ENCODE results near the gene HVCN1. TPM values are rescaled to one million over a fixed set of nuclear protein-coding genes. Genes with fewer than 3 reads are reported as not detected.

Gene HVCN1
- total RNA-seq, 6 experiments from 2014 or later: 0.55 to 2.4 (median 1.6) TPM

DNA sequence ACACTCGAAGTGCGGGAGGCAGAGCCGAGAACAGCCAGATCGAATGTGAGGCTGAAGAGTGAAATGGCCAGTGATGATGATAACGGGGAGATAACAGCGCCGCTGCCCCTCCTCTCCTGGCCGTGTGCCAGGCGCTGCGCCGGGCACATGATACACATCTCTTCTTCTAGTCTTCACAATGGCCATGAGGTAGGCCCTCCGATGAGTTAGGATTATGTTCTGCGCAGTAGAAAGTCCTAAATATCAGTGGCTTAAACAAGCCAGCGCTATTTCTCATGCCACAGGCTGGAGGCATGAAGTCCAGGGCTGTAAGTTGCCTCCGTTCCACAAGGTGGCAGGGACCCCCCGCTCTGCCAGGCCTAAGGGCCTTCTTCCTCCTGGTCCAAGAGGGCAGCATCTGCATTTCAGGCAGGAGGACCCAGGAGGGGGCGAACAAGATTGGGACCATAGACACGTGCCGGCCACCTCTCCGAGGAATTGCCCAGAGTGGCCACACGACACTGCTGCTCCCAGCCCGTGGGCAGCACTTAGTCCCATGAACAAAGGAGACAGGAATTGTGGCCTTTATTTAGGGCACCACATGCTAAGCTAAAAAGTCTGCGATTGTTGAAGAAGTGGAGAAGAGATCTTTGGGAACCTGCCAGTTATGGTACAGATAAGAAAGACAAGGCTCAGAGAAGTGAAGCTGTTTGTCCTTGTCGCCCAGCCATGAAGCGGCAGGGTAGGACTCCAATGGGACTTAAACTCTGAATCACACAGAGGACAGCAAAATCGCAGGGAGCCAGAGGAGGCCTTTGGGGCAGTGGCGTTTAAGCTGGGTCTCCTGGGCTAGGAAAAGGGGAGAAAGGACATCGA lies 10.9 kb upstream of the HVCN1 start:
- H3K4me3 ChIP-seq: no peak overlapping the region
- DNase-seq (no peak), ATAC-seq (no peak)
- H3K4me1 ChIP-seq: peaks cover 0 to 8% (median 0%) of the 10 kb centered on the region in 4 donors
- H3K27me3 ChIP-seq: no peaks in the 10 kb centered on the region
- H3K36me3 ChIP-seq: no peaks in the 10 kb centered on the region
- TF ChIP-seq POLR2A (IDR thresholded peaks at IDR 0.05): no peak
- TF ChIP-seq, protein P1, sequence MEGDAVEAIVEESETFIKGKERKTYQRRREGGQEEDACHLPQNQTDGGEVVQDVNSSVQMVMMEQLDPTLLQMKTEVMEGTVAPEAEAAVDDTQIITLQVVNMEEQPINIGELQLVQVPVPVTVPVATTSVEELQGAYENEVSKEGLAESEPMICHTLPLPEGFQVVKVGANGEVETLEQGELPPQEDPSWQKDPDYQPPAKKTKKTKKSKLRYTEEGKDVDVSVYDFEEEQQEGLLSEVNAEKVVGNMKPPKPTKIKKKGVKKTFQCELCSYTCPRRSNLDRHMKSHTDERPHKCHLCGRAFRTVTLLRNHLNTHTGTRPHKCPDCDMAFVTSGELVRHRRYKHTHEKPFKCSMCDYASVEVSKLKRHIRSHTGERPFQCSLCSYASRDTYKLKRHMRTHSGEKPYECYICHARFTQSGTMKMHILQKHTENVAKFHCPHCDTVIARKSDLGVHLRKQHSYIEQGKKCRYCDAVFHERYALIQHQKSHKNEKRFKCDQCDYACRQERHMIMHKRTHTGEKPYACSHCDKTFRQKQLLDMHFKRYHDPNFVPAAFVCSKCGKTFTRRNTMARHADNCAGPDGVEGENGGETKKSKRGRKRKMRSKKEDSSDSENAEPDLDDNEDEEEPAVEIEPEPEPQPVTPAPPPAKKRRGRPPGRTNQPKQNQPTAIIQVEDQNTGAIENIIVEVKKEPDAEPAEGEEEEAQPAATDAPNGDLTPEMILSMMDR (IDR thresholded peaks at IDR 0.05): no peak
- H3K9me3 ChIP-seq: no peaks in the 10 kb centered on the region
- intact Hi-C loops (cut with DNase I): loop anchor here (5.0 to 10.0 kb wide), 2 partner anchors 127 to 185 kb away; no protein-coding TSS in a partner anchor
- WGBS (ENCODE audit: insufficient coverage, low coverage, low lambda C conversion rate, missing lambda C conversion rate): 63% methylated on average over 13 of the region's 28 CpGs
- no peak overlapping the region for H3K27ac ChIP-seq

DNA sequence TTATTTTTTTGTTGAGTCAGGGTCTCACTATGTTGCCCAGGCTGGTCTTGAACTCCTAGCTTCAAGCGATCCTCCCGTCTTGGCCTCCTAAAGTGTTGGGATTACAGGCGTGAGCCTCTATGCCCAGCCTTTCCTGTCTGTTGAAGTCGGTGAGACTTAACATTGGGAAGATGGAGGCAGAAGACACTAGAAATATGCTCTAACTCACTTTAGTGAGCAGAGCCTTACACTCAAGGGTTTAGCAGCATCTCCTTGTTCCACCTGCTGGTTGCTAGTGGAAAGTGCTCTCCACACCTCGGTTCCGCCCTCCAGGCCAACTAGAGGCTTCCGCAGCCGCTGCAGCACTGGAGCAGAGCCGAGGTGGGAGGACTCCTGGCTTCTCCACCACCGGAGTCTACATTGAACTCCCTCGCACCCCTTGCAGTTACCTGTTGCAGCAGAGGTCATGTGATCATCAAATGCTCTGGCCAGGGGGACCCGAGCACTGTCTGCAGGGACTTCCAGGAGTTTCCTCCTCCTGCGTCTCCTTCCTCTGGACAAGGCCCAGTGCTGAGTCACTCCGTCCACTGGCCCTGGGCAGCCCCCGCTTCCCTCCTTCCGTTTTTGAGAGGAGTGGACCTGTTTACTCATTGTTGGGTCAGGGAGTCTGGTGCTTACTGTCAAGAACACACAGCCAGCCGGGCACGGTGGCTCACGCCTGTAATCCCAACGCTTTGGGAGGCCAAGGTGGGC lies 9.4 kb upstream of the HVCN1 start:
- intact Hi-C loops (cut with DNase I): no loop called here
- peak; percentile 89 to 93 (median 90) for ATAC-seq
- Histone ChIP-seq H3K36me3 (no peaks in the 10 kb centered on the region), H3K4me1 (peaks cover 0 to 8% (median 0%) of the 10 kb centered on the region in 4 donors), H3K27me3 (no peaks in the 10 kb centered on the region), H3K4me3 (peak overlapping the region in 1 of 3 donors; percentile 5), H3K27ac (peak overlapping the region in 1 of 3 donors; percentile 33), H3K9me3 (no peaks in the 10 kb centered on the region)
- no peak for TF ChIP-seq POLR2A (IDR thresholded peaks at IDR 0.05)
- TF ChIP-seq, protein P1 (IDR thresholded peaks at IDR 0.05): peak; percentile 58 to 71 (median 65)
- peak; percentile 75 to 86 (median 81) for DNase-seq
- 33% methylated on average over 8 of the region's 20 CpGs for WGBS (ENCODE audit: insufficient coverage, low coverage, low lambda C conversion rate, missing lambda C conversion rate)

DNA sequence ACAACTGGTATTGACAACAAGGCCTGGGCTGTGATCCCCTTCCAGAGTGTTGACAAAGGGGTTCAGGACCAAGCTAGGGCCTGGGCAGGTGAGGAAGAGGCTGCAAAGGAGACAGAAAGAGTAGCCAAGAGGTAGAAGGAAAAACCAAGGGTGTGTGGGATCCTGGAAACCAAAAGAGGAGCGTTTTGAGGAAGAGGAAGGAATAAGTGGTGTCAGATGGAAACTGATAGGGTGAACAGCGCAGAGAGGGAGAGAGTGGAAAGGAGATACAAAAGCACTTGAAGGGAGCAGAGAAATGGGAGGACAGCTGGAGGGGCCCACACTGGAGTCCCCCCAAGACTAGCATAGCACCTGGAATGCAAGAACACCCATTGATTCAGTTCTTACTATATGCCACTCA lies 8.3 kb upstream of the HVCN1 start:
- H3K4me1 ChIP-seq: peaks cover 0 to 8% (median 0%) of the 10 kb centered on the region in 4 donors
- no peak overlapping the region for H3K4me3 ChIP-seq
- H3K36me3 ChIP-seq: no peaks in the 10 kb centered on the region
- no peak for TF ChIP-seq POLR2A (IDR thresholded peaks at IDR 0.05)
- TF ChIP-seq, protein P1 (IDR thresholded peaks at IDR 0.05): no peak
- H3K27me3 ChIP-seq: no peaks in the 10 kb centered on the region
- ATAC-seq (no peak), DNase-seq (no peak)
- H3K9me3 ChIP-seq: no peaks in the 10 kb centered on the region
- 70% methylated on average over 2 of the region's 2 CpGs for WGBS (ENCODE audit: insufficient coverage, low coverage, low lambda C conversion rate, missing lambda C conversion rate)
- intact Hi-C loops (cut with DNase I): no loop called here
- H3K27ac ChIP-seq: no peak overlapping the region

DNA sequence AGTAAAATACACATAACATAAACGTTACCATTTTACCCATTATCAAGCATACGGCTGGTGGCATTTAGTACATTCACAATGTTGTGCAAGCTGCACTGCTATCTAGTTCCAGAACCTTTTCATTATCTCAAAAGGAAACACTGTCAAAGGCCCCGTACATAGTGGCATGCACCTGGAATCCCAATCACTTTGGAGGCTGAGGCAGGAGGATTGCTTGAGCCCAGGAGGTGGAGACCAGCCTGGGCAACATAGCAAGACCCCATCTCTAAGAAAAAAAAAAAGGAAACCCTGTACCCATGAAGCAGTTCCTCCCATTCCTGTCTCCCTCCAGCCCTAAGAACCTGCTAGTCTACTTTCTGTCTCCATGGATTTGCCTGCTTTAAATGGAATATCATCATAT lies 7.4 kb upstream of the HVCN1 start:
- no peaks in the 10 kb centered on the region for H3K9me3 ChIP-seq
- ATAC-seq: no peak
- no peak for DNase-seq
- TF ChIP-seq POLR2A (IDR thresholded peaks at IDR 0.05): no peak
- TF ChIP-seq, protein P1 (IDR thresholded peaks at IDR 0.05): no peak
- H3K27me3 ChIP-seq: no peaks in the 10 kb centered on the region
- H3K27ac ChIP-seq: no peak overlapping the region
- WGBS (ENCODE audit: insufficient coverage, low coverage, low lambda C conversion rate, missing lambda C conversion rate): 73% methylated on average over 3 of the region's 3 CpGs
- intact Hi-C loops (cut with DNase I): no loop called here
- H3K4me1 ChIP-seq: peaks cover 0 to 8% (median 0%) of the 10 kb centered on the region in 4 donors
- no peak overlapping the region for H3K4me3 ChIP-seq
- H3K36me3 ChIP-seq: no peaks in the 10 kb centered on the region
